ENCODE data around the gene HCFC2.

The HCFC2 gene

DNA sequence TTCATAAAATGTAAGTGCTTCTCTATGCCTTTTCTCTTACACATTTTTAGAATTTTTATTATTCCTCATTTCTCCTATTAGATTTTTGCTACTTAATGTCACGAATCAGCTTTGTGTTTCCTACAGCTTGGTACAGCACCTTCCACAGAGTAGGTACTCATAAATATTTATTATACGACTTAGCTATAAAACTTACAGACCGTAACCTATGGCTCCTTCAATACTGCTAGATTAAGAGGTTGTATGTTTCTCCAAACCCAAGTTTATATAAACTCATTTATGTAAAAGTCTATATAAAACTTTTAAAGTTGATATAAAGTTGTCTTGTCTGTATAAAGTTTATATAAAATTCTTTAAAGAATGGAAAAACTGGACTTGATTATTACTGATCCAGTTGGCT, 62.2 kb downstream of the HCFC2 start:
- no peak for DNase-seq

DNA sequence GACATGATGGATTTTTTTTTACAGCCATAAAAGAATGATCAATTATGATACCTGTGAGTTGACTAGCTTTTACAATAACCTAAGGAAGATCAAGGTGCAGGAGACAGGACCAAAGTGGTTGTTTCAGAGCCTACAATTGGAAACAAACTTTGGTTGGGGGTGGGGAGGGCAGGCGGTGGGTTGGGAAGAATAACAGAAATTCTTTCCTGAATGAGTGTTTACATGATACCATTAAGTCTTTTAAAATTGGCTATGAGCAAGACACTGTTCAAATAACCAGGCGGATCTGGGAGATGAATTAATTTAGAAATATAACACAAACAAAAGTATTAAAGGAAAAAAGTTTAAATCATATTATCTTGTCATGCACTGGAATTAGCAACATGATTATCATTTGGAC, 66.4 kb downstream of the HCFC2 start:
- DNase-seq: no peak

DNA sequence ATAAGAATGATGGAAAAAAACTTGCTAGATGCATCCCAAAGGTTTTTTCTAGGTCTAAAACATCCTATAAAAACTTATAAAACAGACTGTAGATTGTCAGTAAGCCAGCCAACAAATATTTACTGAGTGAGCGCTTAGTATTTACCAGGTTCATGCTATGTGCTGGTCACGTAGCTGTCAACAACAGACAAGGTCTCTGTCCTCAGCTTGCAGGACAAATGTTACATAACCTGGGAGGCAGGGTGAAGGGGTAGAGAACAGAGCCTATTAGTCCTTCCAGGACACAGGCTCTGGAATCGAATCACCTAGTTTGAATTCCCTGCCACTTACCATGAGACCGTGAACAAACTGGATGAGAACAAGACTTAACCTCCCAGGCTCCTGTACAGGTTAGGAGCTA, 67.3 kb downstream of the HCFC2 start:
- peak; percentile 60 for DNase-seq

DNA sequence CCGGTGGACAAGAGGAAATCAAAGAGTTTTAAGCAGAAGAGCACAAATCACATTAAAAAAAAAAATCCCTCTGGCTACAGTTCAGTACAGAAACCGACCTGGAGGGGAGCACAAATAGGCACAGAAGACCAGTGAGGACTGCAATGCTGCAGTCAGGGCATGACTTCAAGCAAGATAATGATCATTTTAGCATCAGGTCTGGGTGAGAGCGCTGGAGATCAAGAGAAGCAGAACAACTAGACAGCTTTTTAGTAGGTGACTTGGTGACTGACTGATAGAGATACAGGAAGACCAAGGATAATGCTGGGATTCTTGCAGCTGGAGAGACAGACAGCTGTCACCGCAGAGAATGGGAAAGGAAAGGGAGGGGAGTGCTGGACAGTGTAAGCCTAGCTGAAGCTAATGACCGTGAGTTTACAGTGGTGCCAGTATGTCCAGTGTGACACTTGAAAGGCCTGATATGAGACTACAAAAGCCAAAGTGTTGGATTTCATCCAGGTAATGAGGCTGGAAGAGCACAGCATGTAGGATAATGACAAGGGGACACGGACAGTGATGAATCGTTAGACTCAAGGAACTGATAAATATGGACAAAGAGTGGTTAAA, 68.1 kb downstream of the HCFC2 start:
- DNase-seq: peak; percentile 74

DNA sequence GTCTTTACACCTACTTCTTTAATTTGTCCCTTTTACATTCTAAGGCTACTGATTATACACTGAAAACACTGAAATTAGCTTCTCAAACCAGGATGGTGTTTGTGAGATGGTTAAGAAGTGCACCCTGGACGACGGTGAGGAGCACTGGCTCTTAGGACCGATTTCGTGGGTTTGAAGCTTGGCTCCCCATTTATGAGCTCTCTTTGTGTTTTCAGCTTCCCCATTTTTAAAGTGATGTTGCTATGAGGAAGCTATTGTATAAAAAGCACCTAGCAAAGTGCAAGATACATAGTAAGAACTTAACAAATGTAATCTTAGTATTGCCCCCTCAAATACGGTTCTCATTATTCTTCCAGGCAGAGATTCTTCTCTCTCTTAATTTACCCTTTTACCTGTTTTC, 69.0 kb downstream of the HCFC2 start:
- DNase-seq: no peak

DNA sequence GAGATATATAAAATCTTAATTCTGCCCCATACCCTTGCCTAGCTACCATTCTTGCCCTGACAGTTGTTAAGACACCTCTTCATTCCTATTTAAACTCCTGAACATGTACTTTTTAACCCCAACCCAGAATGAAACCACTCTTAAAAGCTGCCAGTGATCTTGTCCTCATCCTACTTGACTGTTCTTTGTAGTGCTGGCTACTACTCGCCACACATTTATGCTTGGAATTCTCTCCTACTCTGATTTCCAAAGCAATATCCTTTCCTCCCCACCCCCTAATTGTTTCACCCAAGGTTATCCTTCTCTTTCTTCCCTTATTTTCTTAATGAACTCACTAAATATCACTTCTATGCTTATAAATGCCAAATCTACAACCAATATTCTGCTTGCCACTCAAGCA, 69.5 kb downstream of the HCFC2 start:
- DNase-seq: no peak

DNA sequence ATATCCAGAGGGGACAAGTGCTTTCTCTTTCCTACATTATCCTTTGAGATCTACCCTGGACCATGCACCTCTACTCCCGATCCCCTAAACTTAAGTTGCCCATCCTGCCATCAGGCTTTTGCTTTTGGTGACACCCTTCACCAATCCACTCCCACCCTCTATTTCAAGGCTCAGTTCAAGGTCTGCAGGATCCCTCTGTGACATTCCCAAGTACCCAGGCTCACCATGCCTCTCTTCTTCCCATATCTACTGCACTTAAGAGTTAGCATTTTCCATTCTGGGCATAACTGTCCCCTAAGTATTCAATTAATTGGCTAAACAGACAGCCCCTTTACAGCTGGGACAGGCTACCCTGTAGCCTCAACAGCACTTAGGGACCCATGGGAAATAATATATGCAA, 70.6 kb downstream of the HCFC2 start:
- no peak for DNase-seq

DNA sequence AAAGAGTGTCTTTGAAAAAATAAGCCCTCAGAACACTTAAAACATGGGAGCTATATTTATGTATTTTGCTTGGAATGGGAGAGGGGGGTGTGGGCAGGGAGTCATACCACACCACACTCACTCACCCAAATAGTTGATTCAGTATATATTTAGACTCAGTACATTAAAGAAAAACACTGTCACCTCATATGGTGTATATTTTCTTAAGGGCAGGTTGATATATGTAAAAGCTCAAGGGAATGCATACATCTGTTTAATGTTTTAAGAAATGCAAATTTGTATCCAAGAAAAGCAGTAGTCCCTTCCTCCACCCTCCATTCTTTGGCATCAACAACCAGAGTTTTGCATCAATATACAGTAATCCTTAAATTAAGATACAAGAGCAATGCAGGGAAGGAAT, 72.2 kb downstream of the HCFC2 start:
- DNase-seq: no peak

DNA sequence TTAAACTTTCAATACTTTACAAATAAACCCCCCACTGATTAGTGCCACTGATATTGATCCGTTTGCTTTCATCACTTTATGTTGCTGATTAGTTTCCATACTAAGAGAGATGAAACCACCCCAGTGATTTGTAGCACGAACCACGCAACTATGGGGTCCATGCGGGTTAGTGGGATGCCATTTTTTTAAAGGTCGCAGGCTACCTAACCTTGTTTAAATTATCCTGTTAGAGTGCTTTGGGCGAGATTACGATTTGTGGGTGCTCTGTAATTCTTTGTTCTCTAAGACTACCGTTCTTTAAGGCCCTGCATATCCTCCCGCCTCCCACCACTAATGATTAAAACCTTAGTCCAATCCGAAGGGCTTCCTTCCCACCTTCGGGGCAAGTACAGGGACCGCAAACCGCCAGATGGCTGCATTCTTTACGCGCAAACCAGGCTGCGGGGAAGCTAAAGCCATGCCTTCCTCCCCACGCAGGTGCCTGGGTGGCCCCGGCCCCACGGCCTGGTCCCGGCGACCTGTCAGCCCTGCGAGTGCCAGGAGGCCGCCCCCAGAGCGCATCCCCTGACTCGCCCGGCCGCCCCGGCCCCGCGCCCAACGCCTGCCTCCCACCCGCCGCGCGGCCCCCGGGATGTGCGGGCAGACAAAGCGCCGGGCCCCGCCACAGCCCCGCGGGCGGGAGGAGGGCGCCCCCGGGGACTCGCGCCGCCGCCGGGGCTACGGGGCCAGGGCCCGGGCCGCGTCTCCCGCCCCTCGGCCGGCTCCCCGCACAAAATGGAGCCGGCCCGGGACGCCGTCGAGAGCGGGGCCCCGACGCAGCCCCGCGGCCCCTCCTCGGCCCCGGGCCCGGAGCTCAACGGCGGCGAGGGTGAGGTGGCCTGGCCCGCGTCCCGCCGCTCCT, 72.9 kb downstream of the HCFC2 start:
- peak; percentile 21 for DNase-seq

DNA sequence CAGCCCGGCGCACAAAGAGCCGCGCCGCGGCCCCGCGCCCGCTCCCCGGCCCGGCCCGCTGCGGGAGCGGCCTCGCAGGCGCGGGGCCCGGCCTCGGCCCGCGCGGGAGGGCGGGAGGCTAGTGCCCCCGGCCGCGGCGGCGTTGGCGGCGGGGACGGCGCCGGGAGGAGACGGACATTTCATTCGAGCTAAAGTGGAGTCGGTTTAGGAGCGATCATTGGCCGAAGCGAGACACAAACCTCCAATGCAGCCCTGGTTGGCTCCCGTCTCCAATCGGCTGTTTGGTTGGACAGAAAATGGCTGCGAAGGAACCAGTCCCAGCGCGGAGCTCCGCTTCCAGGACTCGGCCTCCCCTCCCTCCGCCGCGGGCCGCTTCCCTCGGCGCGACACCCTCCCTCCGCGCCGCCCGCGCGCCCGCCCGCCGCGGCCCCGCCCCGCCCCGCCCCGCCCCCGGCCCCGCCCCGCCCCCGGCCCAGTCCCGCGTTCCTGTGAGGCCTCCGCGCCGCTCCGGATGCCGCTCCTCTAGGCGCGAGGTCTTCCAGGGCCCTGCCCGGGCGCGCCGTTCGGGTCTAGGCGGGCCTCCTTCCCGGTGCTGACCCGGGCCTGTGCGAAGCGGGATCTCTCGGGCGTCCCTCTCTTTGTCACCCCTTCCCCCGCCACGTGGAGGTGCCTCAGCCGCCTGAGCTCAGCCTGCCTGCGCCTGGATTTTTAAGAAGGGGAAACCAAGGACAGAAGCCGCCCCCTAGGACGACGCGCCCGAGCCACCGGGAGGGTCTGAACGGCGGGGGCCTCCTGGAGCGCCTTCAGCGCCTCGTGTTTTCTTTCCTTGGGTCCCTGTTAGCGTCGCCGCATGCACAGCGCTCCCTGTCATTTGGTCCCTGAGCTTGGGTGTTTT, 73.8 kb downstream of the HCFC2 start, which contains the start of gene NFYB:
Gene NFYB, minus strand, starts transcription at position 309 of the 895 bp plus-strand sequence. CDS start 2,757 bp downstream, outside the sequence.
- peak; percentile 98 for DNase-seq

DNA sequence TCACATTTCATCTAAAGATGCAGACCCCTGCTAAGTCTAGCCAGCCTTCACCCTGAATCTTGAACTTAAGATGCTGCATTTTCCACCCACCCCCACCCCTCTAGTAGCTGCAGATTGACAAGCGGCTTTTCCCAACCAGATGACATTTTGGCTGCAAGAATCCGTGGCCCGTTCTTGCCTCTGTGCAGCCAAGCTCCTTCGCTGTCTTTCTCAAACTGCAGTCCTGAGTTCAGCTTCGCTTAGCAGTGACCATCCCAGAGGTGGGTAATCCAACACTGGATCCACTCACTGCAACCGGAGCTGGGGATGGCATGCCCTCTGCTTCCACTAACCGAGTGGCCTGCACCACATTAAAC, 74.4 kb downstream of the HCFC2 start:
- DNase-seq: no peak

DNA sequence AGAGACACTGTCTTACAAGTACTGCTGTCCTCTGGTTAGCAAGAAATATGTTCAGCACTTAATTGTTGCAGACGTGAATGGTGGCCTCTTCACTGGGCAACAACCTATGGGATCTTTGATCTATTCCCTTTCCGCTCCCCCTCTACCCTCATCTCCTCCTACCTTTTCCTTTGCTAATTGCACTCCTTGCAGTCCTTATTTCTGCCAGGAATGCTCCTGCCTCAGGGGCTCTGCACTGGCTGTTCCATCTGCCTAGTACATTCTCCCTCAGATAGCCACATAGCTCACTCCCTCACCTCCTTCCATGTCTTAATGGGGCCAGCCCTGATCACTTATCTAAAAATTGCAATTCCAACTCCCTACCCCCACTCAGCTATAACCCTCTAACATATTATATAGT, 78.2 kb downstream of the HCFC2 start:
- no peak for DNase-seq

DNA sequence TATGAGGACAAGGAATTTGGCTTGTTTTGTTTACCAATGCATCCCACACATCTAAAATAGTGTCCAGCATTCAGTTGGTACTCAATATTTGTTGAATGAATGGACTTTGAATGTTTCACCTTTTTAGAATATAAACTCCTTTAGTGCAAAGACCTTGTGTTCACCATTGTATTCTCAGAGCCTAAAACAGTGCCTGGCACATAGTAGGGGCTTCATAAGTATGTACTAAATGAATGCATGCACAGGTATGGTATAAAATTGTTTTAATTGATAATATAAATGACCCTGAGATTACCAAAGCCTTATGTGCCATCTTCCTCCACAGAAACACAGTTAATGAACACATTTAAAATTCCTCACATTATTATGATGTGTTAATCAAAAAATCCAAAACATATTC, 78.7 kb downstream of the HCFC2 start:
- no peak for DNase-seq

DNA sequence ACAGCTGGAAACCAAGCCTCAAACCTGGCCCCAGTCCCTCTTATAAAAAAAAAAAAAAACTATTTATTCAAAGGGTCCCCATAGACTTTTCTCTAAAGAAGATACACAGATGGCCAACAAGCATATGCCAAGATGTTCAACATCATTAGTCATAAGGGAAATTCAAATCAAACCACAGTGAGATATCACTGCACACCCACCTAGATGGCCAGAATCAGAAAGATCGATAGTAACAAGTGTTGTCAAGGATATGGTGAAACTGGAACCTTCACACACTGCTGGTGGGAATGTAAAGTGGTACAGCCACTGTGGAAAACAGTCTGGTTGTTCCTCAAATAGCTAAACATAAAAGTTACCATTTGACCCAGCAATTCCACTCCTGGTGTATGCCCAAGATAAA, 79.6 kb downstream of the HCFC2 start:
- DNase-seq: no peak

DNA sequence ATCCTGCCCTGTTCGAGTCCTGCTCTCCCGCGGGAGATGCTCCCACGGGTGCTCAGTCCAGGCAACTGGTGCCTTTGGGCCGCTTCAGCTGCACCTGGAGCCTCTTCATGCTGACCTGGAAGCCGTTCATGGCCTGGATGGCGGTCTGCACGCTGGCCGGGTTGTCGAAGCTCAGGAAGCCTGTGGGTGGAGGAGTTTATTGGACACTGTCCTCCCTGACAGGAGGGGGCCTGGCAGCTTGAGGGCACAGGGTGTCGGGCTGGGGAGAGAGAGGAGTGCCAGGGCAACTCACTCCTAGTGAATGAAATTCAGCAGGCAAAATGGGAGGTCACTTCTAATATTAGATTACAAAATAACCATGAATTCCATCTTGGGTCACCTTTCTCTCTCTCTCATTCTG, 83.0 kb downstream of the HCFC2 start:
- DNase-seq: no peak

DNA sequence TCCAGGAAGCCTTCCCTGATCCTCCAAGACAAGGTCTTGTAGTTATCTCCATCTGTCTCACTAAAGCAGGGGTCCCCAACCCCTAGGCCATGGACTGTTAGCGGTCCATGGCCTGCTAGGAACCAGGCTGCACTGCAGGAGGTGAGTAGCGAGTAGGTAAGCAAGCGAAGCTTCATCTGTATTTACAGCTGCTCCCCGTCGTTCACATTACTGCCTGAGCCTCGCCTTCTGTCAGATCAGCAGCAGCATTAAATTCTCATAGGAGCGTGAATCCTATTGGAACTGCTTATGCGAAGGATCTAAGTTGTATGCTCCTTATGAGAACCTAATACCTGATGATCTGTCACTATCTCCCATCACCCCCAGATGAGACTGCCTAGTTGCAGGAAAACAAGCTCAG, 86.1 kb downstream of the HCFC2 start:
- DNase-seq: no peak

DNA sequence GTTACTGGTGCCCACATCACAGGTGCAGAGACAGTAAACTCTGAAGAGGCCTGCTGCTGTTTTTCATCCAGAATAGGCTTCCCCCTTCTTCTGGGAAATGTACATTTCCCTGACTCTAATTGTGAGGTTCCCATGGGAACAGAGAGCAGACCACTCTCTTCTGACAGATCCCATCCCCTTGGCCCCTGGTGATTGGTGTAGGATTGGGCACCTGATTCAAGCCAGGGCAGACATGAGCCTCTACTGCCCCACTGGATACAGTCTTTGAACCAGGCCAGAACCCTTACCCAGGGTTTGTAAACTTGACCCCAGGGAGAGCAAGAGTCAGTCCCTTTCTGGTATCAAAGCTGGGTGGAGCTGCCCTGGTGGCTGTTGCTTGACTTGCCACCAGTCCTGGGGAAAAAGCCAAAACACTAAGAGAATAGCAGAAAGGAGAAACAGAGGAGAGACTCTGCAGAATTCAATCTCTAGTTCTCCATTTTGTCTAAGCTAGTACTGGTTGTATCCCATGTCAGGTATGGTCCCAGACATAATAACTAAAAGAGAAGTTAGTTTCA, 88.4 kb downstream of the HCFC2 start:
- DNase-seq: no peak

DNA sequence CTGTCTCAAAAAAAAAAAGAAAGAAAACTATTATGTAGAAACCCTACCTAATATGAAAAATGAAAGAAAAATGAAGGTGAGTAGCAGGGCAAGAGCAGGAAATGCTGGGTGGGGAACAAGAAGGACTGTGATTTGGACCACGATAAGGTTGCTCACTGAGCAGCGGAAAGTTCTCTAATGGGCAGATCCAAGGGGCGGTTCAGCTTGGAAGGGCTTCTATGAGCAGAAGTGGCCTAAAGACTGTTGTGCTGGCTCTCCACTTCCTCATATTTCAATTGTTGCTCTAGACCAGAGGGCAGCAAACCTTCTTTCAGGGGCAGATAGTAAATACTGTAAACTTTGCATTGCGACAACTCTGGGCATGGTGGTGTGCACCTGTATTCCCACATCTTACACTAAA, 90.0 kb downstream of the HCFC2 start:
- no peak for DNase-seq

DNA sequence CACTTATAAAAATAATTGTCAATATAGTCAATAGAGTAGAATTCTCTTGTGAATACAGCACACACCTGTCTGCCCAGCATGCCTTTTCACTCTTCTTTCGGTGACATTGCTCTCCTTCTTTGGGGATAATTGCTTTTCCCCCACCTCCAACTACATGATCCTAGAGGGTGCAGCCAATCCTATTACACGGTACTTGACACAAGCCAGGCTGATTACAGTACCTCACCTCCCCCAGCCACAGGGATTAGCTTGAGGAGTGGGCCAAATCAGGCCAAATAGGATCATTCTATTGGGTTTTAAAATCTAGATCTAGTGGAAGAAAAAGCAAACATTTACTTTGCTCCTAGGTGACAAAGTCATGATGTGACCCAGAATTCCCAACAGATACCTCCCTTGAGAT, 90.5 kb downstream of the HCFC2 start:
- peak; percentile 82 for DNase-seq

All from NCI-H774 (cell line).